ENCODE results near the gene PROM2.

Gene PROM2

GRCh38 chr2:95310216-95310615 lies 36.0 kb downstream of the PROM2 start:
- DNase-seq, result no peak

DNA sequence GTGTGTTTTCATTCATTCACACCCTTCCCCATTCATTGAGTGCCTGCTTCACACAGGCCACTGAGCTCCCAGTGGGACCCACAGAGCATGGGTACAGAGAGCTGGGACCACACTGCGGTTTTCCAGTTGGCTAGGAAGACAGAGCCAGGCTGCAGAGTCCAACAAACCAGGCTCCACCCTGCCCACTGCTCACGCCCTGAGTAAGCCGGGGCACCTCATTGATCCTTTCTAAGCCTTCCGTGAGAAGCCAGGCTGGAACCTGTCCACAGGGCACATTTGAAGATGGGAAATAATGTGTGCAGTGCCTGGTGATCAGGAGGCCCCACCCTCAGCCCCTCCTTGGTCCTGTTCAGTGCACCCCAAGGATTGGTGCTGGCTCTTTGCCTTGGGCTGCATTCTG lies 36.4 kb downstream of the PROM2 start:
- no peak for DNase-seq

DNA sequence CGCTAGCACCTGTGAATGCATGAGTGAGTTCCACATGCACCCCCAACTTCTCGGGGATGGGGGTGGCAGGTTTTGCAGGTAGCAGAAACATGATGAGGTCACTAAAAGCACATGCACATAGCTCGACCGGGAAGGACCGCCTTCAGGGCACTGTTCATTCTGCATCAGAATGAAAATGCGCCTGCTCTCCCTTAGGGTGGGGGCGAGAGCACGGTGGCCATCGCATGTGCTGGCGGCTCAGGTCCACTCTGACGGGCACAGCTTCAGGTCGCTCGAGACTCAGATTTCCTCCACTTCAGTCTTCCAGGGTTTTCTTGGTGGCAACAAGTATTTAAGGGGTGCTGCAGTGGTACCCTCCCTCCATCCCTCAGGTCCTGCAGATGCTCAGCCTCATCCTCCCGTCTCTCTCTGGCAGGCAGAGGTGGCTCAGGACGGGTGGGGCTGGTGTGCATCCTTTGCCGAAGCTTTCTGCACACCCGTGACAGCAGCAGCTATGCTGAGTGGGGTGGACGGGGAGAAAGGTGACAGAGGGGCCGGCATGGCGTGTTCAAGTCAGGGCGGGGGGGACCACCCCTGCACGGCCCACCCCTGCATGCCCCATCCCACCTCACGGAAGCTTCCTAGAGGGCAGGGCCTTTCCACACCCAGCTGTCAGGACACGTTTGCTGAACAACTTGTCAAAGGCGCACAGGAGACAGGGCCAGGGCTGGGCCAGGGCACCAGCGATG lies 37.7 kb downstream of the PROM2 start:
- DNase-seq, result no peak

GRCh38 chr2:95312543-95313201 lies 38.4 kb downstream of the PROM2 start:
- DNase-seq, result no peak

DNA sequence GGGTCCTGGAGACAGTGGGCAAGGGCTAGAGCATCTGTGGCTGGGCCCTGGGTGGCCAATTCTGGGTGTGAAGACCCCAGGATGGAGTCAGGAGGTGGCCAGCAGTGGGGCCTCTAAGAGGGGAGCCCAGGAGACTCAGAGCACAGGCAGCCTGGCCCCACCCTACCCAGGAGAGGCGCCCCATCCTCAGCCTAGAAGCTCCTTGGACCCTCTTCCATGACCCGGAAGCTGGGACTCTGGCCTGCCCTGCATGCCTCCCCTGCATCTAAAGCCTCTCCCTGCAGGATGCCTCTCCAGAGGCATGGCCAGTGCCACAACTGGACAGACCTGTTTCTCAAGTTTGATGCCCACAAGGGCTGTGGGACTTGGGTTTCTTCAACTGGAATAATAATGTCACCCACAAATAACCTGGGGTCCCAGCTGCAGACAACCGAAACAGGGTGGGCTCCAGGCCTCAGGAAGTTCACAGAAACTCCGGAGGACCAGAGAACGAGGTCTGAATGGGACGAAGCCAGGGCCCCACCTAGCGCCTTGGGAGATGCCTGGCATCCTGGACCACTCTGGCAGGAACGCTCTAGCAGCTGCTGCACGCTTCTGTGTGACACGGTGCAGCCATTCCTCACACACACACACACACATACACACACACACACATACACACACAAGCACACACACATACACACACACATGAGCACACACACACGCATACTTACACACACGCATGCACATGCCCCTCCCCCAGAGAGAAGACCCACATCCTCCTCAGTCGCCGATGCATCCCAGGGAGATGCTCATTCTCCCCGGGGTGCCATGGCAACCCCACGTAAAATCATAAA lies 39.3 kb downstream of the PROM2 start:
- no peak for DNase-seq

GRCh38 chr2:95314598-95314963 lies 40.3 kb downstream of the PROM2 start:
- DNase-seq, result no peak

- DNase-seq, result no peak
Observed at GRCh38 chr2:95314964-95315611, 40.8 kb downstream of the PROM2 start.

- DNase-seq, result no peak
Observed at GRCh38 chr2:95315801-95316411, 41.7 kb downstream of the PROM2 start.

DNA sequence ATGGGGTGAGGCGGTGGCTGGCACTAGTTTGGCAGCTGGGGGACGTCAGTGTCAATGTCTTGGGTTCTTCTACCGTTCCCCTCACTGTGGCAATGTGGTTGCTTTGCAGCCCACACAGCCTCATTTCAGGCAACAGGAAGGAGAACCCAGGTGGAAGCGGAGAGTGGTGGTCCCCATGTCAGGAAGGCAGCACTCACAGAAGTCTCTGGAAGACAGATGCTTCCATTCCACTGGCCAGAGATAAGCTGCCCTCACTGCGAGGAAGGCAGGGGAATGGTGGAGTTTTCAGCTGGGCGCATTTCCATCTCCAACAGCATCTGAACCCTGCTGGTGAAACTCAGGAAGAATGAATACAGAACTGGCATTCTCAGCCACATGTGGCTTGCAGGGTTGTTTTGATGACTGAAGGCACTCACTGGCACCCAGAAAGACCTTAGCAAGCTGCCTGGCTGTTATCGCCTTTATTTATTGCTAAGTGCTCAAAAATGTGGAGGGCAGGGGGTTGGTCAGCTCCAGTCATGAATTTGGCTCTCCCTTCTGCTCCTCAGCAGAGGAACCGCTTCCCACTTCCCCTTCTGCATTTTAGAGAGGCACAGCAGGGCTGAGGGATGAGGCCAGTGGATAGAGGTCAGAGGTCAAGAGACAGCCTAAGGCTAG lies 42.3 kb downstream of the PROM2 start:
- no peak for DNase-seq

- no peak for DNase-seq
Observed at GRCh38 chr2:95317123-95317500, 42.9 kb downstream of the PROM2 start.

- no peak for DNase-seq
Observed at GRCh38 chr2:95317665-95318425, 43.6 kb downstream of the PROM2 start.

GRCh38 chr2:95318431-95319220 lies 44.4 kb downstream of the PROM2 start:
- no peak for DNase-seq

DNA sequence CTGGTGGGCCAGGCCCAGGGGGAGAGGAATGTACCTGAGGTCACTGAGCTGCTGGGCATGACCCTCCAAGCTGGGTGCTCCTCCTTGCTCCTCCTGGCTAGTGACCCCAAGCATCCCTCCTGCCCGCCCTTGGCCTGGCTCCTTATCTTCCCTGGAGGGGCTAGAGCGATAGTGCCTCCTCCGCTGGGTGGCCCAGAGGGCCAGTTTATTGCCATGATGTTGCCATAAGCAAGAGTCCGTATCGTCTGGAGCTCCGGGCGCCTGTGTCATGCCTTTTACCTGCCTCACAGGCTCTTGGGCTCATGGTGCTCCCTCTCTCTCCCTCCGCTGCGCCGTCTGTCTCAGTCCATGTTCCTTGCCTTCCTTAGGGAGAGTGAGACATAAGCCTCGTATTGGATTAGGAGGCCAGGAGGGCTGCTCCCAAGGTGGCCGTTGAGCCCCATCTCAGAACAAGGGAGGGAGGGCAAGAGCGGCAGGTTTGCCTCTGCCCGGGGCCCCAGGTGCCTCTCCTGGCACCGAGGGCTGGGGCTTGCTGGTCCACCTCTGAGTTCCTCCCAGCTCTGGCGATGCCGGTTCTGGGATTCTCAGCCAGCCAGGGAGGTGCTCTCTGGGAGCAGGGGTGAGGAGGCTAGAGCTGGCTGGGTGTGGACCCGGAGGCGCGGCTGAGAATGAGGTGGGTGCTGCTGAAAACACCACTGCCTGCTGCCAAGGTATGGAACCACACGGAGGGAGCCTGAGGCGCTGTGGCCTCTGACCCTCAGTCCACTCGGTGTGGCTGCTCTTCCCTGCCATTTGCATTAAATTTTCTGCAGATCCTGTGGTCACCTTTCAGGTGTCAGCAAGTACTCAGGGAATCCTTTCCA lies 45.5 kb downstream of the PROM2 start:
- no peak for DNase-seq

DNA sequence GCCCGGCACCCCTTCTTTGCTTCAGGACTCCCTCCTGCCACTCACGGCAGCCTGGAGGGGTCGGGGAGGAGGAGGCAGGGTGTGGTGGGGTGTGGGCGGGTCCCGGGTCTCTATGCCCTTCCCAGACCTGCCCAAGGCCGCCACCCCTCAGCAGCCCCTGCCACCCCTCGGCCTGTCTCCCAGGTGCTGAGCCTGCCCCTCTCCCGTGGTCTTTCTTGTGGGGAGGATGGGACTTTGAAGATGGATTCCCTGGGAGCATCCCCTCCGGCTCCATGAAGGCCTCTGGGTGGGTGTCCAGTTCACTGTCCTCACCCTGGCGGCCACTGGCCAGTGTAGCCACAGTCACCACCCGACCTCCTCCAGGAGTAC lies 46.1 kb downstream of the PROM2 start:
- DNase-seq, result no peak

GRCh38 chr2:95320986-95321767 lies 46.9 kb downstream of the PROM2 start:
- no peak for DNase-seq

DNA sequence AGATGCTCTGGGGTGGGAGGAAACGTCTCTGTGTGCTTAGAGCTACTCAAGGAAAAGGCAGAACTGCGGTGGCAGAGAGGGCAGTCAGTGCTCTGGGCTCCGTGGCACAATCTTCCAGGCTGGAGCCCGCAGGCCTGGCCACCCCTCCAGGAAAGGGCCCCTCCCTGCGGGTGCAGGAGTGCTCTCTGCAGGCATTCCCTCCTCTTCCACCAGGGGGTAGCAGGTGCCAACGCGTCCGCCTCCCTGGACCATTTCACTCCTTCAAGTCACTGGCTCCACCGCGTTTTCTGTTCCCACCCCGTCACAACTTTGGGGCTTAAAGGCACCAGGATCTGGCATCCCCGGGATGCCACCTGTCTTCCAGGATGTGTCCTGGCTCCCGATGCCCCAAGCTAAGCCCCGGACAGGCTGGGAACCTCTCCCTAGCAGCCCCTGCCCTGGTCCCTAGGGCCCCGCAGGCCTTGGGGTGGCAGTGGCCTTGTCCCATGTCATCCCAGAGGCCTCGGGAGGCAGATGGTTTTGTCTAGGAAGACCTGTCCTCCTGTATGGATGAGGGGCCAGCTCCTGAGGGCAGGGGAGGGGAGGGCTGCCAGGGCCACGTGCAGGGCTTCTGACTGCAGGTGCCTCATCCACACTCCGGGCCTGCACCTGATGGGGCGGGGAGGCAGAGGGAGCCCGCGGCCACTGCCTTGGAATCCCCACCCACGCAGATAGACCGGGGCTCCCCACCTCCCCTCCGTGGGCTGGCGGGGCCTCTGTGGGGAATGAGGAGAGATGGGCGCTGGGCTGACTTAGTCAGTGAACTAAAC lies 49.3 kb downstream of the PROM2 start:
- peak; percentile 4 for DNase-seq

DNA sequence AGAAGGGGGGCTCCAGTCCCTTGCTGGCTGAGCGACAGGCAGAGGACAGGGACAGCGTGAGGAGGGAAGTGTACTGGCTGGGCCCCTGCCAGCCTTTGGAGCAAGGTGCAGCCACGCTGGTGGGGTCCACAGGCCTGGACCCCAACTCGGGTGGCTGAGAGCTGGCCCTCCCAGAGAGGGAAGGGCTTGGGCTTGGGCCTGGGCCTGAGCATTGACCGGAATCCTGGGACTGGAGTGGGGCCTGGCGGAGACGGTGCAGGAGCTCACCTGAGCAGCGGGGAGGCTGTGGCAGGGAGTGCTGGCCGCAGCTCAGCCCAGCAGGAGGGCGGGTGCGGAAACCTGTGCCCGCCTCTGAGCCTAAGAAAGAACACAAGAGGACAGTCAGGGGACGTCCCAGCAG lies 50.8 kb downstream of the PROM2 start:
- DNase-seq, result no peak
